Epithelial cell of proximal tubule (primary cell): ENCODE results near the gene AFG3L2. TPM values are rescaled to one million over a fixed set of nuclear protein-coding genes. Genes with fewer than 3 reads are reported as not detected.

Experiments
- DNase-seq: peaks from one replicate; pipeline ENCODE4 v3.0.0-alpha.2; 2011; ENCODE audit warnings: low read depth
- H3K4me3 ChIP-seq: 2 replicates; pipeline ENCODE4 v1.5.1; 2011; ENCODE audit warnings: low read depth, mild to moderate bottlenecking, low read length
- CTCF ChIP-seq: conservative IDR thresholded peaks from 2 replicates; pipeline ENCODE4 v1.5.1; 2012; ENCODE audit warnings: low read depth, mild to moderate bottlenecking, low read length
- total RNA-seq: library from RNA; depleted of rRNA; stranded (reverse); fragments of >200 nt; gene quantifications from 2 replicates; pipeline ENCODE4 v1.2.3, GENCODE V29; 2015

Gene AFG3L2
- total RNA-seq, 1 donor from 2014 or later: 41.3 TPM

- no peak overlapping the region for H3K4me3 ChIP-seq
- DNase-seq: no peak
- TF ChIP-seq CTCF: no peak
These were observed 64.1 kb downstream of the AFG3L2 start for GRCh38 chr18:12312976-12313375.

- H3K4me3 ChIP-seq: no peak overlapping the region
- no peak for DNase-seq
- no peak for TF ChIP-seq CTCF
These were observed 66.3 kb downstream of the AFG3L2 start for GRCh38 chr18:12310762-12311161.

- DNase-seq: no peak
- no peak for TF ChIP-seq CTCF
- H3K4me3 ChIP-seq: peak overlapping the region; percentile 71
These were observed 67.3 kb downstream of the AFG3L2 start for GRCh38 chr18:12309683-12310198.

- peak overlapping the region; percentile 71 for H3K4me3 ChIP-seq
- no peak for DNase-seq
- TF ChIP-seq CTCF: no peak
These were observed 68.5 kb downstream of the AFG3L2 start for GRCh38 chr18:12308386-12309100.

GRCh38 chr18:12307701-12308385 is 69.2 kb downstream of the AFG3L2 start, which contains the start of gene TUBB6:
Gene TUBB6 (plus strand): TSS chr18:12308241. CDS start chr18:12308293, 52 bp downstream.
- DNase-seq: no peak
- H3K4me3 ChIP-seq: peak within 1 kb of the TSS; percentile 71
- TF ChIP-seq CTCF: no peak

GRCh38 chr18:12306752-12307700 is 70.0 kb downstream of the AFG3L2 start:
- no peak for DNase-seq
- peak overlapping the region; percentile 71 for H3K4me3 ChIP-seq
- TF ChIP-seq CTCF: peak; percentile 6
